ENCODE measurements around the gene MBD3L4. TPM values are rescaled to one million over a fixed set of nuclear protein-coding genes. Genes with fewer than 3 reads are reported as not detected.
A peak's percentile ranks its signal among the peaks of the same experiment; 100 is the strongest.
"Not testable (repeated sequence)": the region's sequence is repeated elsewhere in the genome, so short reads cannot be mapped to it uniquely, and the experiment has no call there.

Gene MBD3L4
- not detected in 2 replicates for total RNA-seq

DNA sequence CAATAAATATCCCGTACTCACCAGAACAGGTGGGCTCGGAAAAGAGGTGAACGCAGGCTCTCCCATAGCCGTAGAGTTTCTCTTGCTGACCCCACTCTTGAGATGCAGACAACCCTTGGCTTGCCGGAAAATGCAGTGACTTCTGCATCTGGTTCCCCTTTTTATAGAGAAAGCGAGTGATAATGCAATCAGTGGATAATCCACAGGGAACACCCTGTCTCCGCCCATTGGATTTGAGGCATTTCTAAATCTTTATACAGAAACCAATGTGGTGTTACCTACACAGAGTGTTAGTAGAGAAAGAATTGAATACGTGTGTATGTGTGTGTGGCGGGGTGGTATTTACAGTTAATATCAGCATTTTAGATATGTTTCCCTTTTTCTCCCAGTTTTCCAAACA lies at the start of gene MBD3L4:
Gene MBD3L4 (minus strand): TSS at position 101 of the 400 bp plus-strand sequence. CDS start 35 bp downstream, at position 66.
- not testable (repeated sequence) for DNase-seq (ENCODE audit: low read depth in 2 of 2)

DNA sequence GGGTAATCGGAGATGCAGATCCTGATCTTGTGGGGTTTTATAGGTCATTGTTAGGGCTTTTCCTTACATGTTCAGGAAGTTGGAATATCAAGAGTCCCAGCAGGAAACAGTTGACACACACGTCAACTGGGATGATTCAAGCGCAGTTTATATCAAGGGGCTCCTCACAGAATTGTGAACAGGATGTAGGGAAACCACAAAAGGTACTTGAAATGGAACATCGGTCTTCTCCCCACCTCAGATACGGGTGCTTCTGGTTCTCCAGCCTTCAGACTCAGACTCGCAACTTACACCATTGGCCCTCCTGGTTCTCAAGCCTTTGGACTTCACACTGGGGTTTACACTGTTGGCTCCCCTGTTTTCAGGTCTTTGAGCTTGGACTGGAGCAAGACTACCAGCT lies 49.0 kb upstream of the MBD3L4 start:
- no peak for DNase-seq (ENCODE audit: low read depth in 2 of 2)

DNA sequence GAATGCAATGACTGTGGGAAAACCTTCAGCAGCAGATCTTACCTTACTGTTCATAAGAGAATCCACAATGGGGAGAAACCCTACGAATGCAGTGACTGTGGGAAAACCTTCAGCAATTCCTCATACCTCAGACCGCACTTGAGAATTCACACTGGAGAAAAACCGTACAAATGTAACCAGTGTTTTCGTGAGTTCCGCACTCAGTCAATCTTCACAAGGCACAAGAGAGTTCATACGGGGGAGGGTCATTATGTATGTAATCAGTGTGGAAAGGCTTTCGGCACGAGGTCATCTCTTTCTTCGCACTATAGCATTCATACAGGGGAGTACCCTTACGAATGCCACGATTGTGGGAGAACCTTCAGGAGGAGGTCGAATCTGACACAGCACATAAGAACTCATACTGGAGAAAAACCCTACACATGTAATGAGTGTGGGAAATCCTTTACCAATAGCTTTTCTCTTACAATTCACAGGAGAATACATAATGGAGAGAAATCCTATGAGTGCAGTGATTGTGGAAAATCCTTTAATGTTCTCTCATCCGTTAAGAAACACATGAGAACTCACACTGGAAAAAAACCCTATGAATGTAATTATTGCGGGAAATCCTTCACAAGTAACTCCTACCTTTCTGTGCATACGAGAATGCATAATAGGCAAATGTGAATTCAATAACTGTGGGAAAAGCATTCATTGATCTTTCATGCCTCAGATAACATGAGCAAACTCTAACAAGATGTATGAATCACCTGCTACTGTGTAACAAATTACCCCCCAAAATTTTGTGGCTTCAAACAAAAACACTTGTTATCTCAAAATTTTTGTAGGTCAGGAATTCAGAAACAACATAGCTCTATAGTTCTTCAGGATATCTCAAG lies 43.3 kb upstream of the MBD3L4 start:
- DNase-seq (ENCODE audit: low read depth in 2 of 2): peak; percentile 24 to 41

DNA sequence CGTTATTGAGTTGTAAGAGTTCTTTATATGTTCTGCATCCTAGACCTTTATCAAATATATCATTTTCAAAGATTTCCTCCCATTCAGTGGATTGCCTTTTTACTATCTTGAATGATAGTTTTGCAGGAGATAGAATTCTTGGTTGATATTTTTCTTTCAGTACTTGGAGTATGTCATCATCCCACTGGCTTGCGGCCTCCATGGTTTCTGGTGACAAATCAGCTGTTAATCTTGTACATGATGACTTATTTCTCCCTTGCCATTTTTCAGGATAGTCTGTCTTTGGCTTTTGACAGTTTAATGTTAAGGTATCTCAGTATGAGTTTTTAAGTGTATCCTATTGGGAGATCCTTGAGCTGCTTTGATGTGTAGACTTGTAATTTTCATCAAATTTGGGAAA lies 38.0 kb upstream of the MBD3L4 start:
- no peak for DNase-seq (ENCODE audit: low read depth in 2 of 2)

DNA sequence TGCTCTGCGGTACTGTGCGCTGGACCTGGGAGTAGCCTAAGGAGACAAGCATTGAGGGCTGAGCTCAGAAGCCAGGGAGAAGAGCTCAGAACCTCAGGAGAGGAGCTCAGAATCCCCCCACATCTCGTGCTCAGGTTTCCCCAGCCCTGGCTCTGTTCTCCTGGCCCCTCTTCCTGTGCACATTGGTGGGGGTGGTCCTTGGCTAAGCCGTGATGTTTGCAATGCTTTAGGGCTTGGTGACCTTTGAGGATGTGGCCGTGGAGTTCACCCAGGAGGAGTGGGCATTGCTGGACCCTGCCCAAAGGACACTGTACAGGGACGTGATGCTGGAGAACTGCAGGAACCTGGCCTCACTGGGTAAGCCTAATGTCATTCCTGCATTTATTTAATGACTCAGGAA lies 36.2 kb upstream of the MBD3L4 start:
- DNase-seq (ENCODE audit: low read depth in 2 of 2): no peak

DNA sequence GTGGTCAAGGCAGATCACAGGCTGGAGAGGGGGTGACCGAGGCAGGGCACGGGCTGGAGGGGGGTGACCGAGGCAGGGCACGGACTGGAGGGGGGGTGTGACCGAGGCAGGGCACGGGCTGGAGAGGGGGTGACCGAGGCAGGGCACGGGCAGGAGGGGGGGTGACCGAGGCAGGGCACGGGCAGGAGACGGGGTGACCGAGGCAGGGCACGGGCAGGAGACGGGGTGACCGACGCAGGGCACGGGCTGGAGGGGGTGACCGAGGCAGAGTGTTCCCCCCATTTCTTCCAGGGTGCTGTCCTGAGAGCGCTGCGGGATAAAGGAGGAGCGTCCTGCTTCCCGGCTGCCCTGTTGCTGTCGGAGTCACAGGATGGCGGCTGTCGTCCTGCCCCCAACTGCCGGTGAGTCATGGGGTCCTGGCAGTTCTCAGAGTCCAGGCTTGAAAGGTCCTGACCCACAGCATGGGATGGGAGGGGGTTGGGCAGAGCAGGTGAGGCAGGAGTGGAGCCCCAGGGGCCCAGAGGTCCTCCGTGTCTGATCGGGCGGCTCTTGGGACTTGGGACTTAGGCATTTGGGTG lies 34.8 kb upstream of the MBD3L4 start:
- no peak for DNase-seq (ENCODE audit: low read depth in 2 of 2)

DNA sequence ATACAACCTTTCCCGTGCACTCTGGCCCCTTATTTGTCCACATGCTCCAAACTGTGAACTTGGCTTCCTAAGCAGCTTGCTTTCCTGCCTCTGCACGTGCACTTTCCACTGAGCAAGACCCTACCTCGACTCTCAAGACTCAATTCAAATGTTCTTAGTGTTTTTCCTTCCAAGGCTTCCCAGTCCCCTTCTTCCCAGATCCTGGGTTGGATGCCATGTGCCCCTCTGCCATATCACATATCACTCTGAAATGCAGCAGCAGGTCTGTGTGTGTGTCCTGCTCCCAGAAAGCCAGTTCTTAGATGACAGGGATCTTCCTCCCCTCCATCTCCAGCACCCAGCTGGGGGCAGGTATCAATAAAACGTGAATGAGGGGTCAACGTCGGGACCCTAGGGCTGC lies 32.6 kb upstream of the MBD3L4 start:
- DNase-seq (ENCODE audit: low read depth in 2 of 2): no peak

DNA sequence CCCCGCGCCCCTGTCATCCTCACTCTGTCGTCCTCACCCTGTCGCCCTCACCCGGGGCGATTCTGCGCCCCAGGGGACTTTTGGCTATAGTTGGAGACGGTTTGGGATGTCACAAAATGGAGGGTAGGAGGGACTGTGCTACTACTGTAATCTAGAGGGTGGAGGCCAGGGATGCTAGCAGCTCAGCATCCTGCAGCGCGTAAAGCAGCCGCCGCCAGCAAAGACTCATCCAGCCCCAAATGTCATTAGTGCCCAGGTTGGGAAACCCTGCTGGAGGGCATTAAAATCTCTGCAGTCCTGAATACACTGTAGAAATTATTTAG lies 29.9 kb upstream of the MBD3L4 start:
- DNase-seq (ENCODE audit: low read depth in 2 of 2): peak; percentile 41 to 43

DNA sequence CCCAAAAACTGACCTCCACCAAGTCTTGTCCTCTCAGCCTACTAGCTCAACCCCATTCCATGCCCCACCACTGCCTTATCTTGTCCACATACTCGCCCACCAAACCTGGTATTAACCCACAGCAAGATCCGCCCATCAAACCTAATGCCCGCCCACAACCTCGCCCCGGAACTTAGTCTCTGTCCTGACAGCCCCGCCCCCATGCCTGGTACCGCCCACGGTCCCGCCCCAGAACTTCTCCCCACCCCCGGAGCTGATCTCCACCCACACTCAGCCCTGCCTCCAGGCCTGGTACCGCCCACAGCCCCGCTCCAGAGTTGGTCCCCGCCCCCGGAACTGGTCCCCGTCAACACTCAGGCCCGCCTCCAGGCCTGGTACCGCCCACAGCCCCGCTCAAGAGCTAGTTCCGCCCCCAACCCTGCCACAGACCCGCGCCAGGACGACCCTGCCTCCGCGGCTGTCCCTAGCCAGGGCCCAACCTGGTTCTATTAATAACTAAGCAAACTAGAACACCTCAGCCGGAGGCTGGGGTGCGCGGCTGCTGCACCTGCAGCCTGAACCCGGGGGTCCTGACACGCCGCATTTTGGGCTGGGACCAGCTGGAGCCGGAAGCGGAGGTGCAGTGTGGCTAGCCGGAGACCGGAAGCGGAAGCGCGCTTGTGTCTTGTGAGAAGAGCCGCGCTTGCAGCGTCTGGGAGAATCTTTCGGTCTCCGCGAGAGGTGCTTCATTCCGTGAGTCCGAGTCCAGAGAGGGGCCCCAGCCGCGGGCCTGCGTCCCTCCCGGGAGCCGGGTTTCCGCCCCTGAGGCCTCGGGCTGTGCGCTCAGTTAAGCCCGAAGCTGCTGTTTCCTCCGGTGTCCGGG lies 29.3 kb upstream of the MBD3L4 start, which contains the start of gene ZNF557:
Gene ZNF557 (plus strand): TSS at position 662 of the 862 bp plus-strand sequence. CDS start 5,372 bp downstream, outside the sequence.
- peak; percentile 98 to 99 for DNase-seq (ENCODE audit: low read depth in 2 of 2)

DNA sequence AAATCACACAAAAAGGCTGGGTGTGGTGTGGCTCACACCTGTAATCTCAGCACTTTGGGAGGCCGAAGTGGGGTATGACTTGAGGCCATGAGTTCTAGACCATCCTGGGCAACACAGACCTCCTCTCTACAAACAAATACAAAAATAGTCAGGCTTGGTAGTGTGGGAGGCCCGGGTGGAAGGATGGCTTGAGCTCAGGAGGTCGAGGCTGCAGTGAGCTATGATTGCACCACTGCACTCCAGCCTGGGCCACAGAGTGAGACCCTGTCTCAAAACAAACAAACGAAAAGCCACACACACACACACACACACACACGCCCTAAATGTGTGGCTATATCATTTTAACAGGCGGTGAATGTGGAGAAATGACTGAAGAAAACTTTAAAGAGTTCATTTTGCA lies 28.6 kb upstream of the MBD3L4 start:
- DNase-seq (ENCODE audit: low read depth in 2 of 2): no peak

DNA sequence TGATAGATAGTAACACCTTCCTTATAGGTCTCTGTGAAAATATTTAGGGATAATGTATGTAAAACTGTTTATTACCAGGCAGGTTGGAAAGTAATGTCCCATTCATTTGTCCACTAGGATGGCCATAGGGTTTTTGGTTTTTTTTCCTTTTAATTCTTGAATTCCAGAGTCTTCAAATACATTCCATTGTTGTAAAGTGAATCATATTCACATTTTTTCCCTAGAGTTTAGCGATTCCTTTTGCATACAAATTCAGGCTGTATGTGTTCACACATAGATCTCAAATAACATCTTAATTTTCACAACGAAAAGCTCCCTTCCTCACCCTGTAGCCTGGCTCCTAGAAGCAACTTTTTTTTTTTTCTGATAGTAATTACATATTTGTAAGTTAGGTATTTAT lies 27.7 kb upstream of the MBD3L4 start:
- DNase-seq (ENCODE audit: low read depth in 2 of 2): no peak

DNA sequence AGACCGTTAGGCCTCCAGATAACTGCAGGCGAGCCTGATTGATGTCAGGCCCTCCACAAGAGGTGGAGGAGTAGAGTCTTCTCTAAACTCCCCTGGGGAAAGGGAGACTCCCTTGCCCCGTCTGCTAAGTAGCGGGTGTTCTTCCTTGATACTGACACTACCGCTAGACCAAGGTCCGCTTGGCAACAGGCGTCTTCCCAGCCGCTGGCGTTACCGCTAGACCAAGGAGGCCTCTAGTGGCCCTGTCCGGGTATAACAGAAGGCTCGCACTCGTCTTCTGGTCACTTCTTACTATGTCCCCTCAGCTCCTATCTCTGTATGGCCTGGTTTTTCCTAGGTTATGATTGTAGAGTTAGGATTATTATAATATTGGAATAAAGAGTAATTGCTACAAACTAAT lies 27.1 kb upstream of the MBD3L4 start:
- DNase-seq (ENCODE audit: low read depth in 2 of 2): peak; percentile 20 to 53

DNA sequence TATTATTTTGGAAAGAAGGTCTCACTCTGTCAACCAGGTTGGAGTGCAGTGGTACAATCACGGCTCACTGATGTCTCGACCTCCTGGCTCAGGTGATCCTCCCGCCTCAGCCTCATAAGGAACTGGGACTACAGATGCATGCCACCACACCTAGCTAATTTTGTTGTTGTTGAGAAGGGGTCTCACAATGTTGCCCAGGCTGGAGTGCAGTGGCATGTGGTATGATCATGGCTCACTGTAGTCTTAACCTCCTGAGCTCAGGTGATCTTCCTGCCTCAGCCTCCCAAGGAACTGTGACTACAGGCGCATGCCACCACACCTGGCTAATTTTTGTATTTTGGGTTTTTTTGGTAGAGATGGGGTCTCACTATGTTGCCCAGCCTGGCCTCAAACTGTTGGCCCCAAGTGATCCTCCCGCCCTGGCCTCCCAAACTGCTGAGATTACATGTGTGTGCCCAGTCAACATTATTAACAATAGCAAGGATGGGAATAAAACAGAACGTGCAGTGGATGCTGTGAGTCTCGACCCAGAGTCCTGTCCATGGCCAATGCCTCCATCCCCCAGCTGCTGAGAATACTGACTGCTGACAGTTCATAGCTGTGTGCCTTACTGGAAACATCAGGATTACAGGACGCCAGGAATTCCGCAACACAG lies 23.9 kb upstream of the MBD3L4 start:
- no peak for DNase-seq (ENCODE audit: low read depth in 2 of 2)

DNA sequence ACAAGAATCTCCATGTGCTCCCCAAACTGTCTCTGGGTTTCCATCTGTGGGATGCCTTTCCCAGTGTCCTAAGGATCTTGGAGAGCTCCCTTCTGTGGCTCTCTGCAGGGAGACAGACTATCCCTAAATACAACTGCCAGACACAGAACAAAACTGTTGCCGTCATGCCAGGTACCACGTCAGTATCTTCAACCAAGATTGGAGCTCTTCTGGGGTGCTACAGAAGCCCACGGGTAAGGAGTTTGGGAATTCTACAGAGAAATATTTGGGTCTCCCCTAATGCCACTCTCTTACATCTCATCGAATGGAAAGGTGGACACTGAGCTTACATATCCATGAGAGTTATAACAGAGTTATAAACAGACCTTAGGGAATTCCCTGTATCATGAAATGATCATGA lies 23.4 kb upstream of the MBD3L4 start:
- DNase-seq (ENCODE audit: low read depth in 2 of 2): no peak

DNA sequence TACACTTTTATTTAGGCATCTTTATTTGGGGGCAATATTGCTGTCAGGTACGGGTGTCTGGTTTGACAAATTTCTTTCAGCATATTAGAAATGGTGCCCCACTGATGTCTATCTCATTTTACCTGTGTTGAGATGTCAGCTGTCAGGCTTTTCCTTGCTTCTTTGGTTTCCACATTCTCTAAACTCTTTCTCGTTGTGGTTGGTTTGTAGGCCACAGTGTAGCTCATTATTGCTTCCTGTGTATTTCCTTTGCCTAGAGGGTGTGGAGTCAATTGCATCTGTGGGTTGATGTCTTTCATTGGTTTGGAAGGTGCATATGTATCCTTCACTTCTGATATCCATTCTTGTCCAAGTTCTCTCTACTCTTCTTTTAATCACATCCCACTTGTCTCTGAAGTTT lies 20.0 kb upstream of the MBD3L4 start:
- DNase-seq (ENCODE audit: low read depth in 2 of 2): not testable (repeated sequence)

DNA sequence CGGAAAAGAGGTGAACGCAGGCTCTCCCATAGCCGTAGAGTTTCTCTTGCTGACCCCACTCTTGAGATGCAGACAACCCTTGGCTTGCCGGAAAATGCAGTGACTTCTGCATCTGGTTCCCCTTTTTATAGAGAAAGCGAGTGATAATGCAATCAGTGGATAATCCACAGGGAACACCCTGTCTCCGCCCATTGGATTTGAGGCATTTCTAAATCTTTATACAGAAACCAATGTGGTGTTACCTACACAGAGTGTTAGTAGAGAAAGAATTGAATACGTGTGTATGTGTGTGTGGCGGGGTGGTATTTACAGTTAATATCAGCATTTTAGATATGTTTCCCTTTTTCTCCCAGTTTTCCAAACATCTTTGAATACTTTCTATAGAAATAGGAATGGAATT lies 18.6 kb upstream of the MBD3L4 start, which contains the start of gene MBD3L3:
Gene MBD3L3 (minus strand): TSS at position 101 of the 400 bp plus-strand sequence. CDS start 71 bp downstream, at position 30.
- not testable (repeated sequence) for DNase-seq (ENCODE audit: low read depth in 2 of 2)

DNA sequence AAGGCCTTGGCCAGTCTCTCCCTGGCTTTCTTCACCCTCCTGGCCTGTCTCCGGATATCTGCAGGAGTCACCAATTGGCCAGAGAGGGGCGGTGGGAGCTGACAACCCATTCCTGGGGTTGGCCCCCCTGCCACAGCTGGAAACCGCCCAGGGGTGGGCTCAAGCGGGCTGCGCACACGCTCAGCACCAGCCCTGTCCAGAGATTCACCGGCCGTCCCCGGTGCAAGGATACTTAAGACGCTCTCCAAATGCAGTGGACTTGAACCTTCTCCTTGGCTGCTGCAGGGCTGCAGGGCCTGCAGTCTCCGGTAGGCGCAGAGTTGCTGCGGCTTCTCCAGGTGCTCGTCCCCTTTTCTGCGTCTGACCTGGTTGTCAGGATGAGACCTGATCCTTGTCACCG lies 16.4 kb upstream of the MBD3L4 start:
- DNase-seq (ENCODE audit: low read depth in 2 of 2): not testable (repeated sequence)

DNA sequence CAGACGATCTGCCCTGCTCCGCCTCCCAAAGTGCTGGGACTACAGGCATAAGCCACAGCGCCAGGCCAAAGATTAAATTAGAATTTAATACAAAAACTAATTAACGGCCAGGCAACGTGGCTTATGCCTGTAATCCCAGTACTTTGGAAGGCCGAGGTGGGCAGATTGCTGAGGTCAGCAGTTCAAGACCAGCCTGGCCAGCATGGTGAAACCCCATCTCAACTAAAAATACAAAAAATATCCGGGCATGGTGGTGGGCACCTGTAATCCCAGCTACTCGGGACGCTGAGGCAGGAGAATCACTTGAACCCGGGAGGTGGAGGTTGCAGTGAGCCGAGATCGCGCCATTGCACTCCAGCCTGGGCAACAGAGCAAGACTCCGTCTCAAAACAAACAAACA lies 15.7 kb upstream of the MBD3L4 start:
- DNase-seq (ENCODE audit: low read depth in 2 of 2): not testable (repeated sequence)

DNA sequence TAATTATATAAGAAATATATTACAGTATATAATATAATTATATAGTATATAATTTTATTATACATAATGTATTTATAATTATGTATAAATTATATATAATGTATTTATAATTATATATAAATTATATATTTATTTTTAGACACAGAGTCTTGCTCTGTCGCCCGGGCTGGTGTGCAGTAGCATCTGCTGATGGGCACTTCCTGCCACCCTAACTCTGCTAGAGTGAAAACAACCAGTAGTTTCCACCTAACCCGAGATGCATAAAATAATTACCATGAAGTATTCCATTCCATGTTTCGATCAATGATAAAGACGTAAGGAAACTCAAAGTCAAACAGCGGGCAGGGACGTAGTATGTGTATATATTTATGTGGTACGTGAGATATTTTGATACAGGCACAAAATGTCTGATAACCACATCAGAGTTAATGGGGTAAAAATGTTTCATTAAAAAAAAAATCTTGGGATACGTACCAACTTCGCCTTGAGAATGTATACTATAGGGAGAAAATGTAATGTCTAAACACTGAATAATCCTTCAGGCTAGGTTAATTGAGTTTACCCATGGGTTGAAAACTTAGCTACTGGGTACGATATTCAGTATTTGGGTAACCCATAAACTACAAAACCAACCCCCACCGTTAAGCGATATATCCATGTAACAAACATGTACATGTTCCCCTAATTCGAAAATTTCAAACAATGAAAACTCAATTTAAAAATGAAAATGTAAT lies 14.8 kb upstream of the MBD3L4 start:
- not testable (repeated sequence) for DNase-seq (ENCODE audit: low read depth in 2 of 2)

DNA sequence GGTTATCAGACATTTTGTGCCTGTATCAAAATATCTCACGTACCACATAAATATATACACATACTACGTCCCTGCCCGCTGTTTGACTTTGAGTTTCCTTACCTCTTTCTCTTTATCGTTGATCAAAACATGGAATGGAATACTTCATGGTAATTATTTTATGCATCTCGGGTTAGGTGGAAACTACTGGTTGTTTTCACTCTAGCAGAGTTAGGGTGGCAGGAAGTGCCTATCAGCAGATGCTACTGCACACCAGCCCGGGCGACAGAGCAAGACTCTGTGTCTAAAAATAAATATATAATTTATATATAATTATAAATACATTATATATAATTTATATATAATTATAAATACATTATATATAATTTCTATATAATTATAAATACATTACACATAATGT lies 12.9 kb upstream of the MBD3L4 start:
- DNase-seq (ENCODE audit: low read depth in 2 of 2): not testable (repeated sequence)

DNA sequence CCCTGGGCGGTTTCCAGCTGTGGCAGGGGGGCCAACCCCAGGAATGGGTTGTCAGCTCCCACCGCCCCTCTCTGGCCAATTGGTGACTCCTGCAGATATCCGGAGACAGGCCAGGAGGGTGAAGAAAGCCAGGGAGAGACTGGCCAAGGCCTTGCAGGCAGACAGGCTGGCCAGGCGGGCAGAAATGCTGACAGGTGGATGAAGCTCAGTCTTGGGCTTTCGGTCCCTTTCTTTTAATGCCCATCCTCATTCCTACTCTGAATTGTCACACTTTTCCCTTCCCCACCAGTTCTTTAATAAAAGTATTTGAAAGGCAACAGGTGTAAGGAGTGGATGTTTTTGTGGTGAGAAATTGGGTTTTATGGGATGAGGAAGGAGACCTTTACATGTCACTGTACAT lies 11.4 kb upstream of the MBD3L4 start:
- DNase-seq (ENCODE audit: low read depth in 2 of 2): not testable (repeated sequence)

All from lung microvascular endothelial cell (primary cell).